ENCODE data around the gene FABP2. TPM values are rescaled to one million over a fixed set of nuclear protein-coding genes. Genes with fewer than 3 reads are reported as not detected.
"Not testable (repeated sequence)": the region's sequence is repeated elsewhere in the genome, so short reads cannot be mapped to it uniquely, and the experiment has no call there.

Gene FABP2
- total RNA-seq, 3 donors from 2014 or later (not counting 1 experiment from before 2014, with no cell fraction given): not detected

DNA sequence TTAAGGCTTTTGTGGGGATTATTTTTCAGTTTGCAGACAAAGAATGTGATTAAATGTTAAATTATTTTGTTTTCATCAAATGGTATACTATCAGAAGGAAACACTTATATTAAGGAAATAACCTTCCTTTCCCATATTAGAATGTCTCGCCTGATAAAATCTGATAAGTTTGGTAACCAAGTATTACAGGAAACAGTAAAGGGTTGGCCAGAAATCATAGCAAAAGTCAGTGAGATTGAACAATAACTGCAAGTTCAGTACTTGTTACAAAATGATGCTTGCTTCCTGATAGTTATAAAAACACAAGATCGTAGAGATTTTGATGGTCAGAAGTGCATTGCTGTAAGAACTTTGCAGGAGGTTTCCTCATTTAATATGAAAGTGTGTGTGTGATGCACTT is 40.5 kb downstream of the FABP2 start:
- H3K4me3 Mint-ChIP-seq: no peak overlapping the region
- no peaks in the 10 kb centered on the region for H3K9me3 ChIP-seq (ENCODE audit: control insufficient read depth, insufficient read depth, low read length)
- no peaks in the 10 kb centered on the region for H3K27me3 Mint-ChIP-seq (ENCODE audit: low read depth in 2 of 2)
- H3K4me1 ChIP-seq (ENCODE audit: control insufficient read depth, insufficient read depth, low read length): no peaks in the 10 kb centered on the region
- H3K27ac Mint-ChIP-seq: no peak overlapping the region
- DNase-seq (no peak), ATAC-seq (no peak)
- H3K36me3 ChIP-seq (ENCODE audit: control insufficient read depth, insufficient read depth, low read length): no peaks in the 10 kb centered on the region
- no peaks in the 10 kb centered on the region for H3K9me3 Mint-ChIP-seq
- H3K4me1 Mint-ChIP-seq: peaks cover 6 to 8% of the 10 kb centered on the region in 2 donors
- 33% methylated on average over 1 of the region's 2 CpGs for WGBS (ENCODE audit: insufficient coverage)
- intact Hi-C loops (cut with micrococcal nuclease): no loop called here
- H3K27ac ChIP-seq (ENCODE audit: low read length): no peak overlapping the region
- no peak overlapping the region for H3K4me3 ChIP-seq (ENCODE audit: low read length)
- TF ChIP-seq, protein P1, sequence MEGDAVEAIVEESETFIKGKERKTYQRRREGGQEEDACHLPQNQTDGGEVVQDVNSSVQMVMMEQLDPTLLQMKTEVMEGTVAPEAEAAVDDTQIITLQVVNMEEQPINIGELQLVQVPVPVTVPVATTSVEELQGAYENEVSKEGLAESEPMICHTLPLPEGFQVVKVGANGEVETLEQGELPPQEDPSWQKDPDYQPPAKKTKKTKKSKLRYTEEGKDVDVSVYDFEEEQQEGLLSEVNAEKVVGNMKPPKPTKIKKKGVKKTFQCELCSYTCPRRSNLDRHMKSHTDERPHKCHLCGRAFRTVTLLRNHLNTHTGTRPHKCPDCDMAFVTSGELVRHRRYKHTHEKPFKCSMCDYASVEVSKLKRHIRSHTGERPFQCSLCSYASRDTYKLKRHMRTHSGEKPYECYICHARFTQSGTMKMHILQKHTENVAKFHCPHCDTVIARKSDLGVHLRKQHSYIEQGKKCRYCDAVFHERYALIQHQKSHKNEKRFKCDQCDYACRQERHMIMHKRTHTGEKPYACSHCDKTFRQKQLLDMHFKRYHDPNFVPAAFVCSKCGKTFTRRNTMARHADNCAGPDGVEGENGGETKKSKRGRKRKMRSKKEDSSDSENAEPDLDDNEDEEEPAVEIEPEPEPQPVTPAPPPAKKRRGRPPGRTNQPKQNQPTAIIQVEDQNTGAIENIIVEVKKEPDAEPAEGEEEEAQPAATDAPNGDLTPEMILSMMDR (IDR thresholded peaks at IDR 0.05): no peak
- no peaks in the 10 kb centered on the region for H3K27me3 ChIP-seq (ENCODE audit: control insufficient read depth, insufficient read depth, low read length)
- no peaks in the 10 kb centered on the region for H3K36me3 Mint-ChIP-seq

DNA sequence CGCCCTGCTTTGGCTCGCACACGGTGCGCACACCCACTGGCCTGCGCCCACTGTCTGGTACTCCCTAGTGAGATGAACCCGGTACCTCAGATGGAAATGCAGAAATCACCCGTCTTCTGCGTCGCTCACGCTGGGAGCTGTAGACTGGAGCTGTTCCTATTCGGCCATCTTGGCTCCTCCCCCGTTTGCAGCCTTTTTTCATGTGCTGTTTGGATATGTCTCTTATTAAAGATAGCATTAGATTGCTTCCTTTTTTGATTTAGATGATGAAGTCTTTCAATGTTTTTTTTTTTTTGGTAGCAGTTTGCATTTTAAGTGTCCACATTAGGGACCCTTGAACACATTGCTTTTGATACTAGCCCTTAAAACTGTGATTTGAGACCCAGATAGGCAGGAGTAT is 42.0 kb downstream of the FABP2 start:
- H3K36me3 ChIP-seq (ENCODE audit: control insufficient read depth, insufficient read depth, low read length); H3K27ac Mint-ChIP-seq; H3K27ac ChIP-seq (ENCODE audit: low read length); H3K9me3 ChIP-seq (ENCODE audit: control insufficient read depth, insufficient read depth, low read length); H3K27me3 ChIP-seq (ENCODE audit: control insufficient read depth, insufficient read depth, low read length); ATAC-seq; DNase-seq; H3K27me3 Mint-ChIP-seq (ENCODE audit: low read depth in 2 of 2); H3K4me1 Mint-ChIP-seq; H3K4me3 Mint-ChIP-seq; intact Hi-C loops (cut with micrococcal nuclease); H3K4me3 ChIP-seq (ENCODE audit: low read length); H3K4me1 ChIP-seq (ENCODE audit: control insufficient read depth, insufficient read depth, low read length); H3K9me3 Mint-ChIP-seq; H3K36me3 Mint-ChIP-seq: not testable (repeated sequence)
- 97% methylated on average over 11 of the region's 12 CpGs for WGBS (ENCODE audit: insufficient coverage)

DNA sequence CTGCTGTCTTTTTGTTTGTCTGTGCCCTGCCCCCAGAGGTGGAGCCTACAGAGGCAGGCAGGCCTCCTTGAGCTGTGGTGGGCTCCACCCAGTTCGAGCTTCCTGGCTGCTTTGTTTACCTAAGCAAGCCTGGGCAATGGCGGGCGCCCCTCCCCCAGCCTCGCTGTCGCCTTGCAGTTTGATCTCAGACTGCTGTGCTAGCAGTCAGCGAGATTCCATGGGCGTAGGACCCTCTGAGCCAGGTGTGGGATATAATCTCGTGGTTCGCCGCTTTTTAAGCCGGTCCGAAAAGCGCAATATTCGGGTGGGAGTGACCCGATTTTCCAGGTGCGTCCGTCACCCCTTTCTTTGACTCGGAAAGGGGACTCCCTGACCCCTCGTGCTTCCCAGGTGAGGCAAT is 42.4 kb downstream of the FABP2 start:
- H3K27ac ChIP-seq (ENCODE audit: low read length); H3K9me3 Mint-ChIP-seq; H3K27me3 ChIP-seq (ENCODE audit: control insufficient read depth, insufficient read depth, low read length); ATAC-seq; H3K27me3 Mint-ChIP-seq (ENCODE audit: low read depth in 2 of 2); intact Hi-C loops (cut with micrococcal nuclease); H3K4me1 Mint-ChIP-seq; H3K36me3 Mint-ChIP-seq; H3K4me3 Mint-ChIP-seq; H3K9me3 ChIP-seq (ENCODE audit: control insufficient read depth, insufficient read depth, low read length); DNase-seq; H3K36me3 ChIP-seq (ENCODE audit: control insufficient read depth, insufficient read depth, low read length); H3K4me1 ChIP-seq (ENCODE audit: control insufficient read depth, insufficient read depth, low read length); H3K4me3 ChIP-seq (ENCODE audit: low read length); H3K27ac Mint-ChIP-seq: not testable (repeated sequence)
- WGBS (ENCODE audit: insufficient coverage): 97% methylated on average over 16 of the region's 19 CpGs

DNA sequence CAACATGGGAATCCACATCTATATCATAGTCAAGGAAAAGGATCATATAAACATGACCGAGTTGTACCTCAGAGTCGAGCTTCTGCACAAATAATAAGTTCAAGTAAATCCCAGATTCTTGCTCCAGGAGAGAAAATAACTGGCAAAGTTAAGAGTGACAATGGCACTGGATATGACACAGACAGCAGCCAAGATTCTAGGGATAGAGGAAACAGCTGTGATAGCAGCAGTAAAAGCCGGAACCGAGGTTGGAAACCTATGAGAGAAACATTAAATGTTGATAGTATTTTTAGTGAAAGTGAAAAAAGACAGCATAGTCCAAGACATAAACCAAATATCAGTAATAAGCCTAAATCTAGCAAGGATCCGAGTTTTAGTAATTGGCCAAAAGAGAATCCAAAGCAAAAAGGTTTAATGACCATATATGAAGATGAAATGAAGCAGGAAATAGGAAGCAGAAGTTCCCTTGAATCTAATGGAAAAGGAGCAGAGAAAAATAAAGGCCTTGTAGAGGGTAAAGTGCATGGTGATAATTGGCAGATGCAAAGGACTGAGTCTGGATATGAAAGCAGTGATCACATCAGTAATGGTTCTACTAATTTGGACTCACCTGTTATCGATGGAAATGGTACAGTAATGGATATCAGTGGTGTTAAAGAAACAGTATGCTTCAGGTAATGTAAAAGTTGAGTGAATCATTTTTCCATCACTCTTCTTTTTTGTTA is 50.4 kb downstream of the FABP2 start:
- H3K4me1 Mint-ChIP-seq: no peaks in the 10 kb centered on the region
- Histone ChIP-seq H3K27ac (ENCODE audit: low read length) (no peak overlapping the region), H3K4me3 (ENCODE audit: low read length) (no peak overlapping the region), H3K36me3 (ENCODE audit: control insufficient read depth, insufficient read depth, low read length) (peaks cover 10% of the 10 kb centered on the region), H3K4me1 (ENCODE audit: control insufficient read depth, insufficient read depth, low read length) (no peaks in the 10 kb centered on the region), H3K27me3 (ENCODE audit: control insufficient read depth, insufficient read depth, low read length) (no peaks in the 10 kb centered on the region), H3K9me3 (ENCODE audit: control insufficient read depth, insufficient read depth, low read length) (no peaks in the 10 kb centered on the region)
- H3K27me3 Mint-ChIP-seq (ENCODE audit: low read depth in 2 of 2): no peaks in the 10 kb centered on the region
- H3K36me3 Mint-ChIP-seq: no peaks in the 10 kb centered on the region
- H3K9me3 Mint-ChIP-seq: no peaks in the 10 kb centered on the region
- TF ChIP-seq, protein P1 (IDR thresholded peaks at IDR 0.05): no peak
- H3K4me3 Mint-ChIP-seq: no peak overlapping the region
- no peak overlapping the region for H3K27ac Mint-ChIP-seq
- intact Hi-C loops (cut with micrococcal nuclease): no loop called here
- no peak for ATAC-seq
- WGBS (ENCODE audit: insufficient coverage): 94% methylated on average over 5 of the region's 6 CpGs
- no peak for DNase-seq

Measured in natural killer cell (primary cell).